NCI-H187 treated with DMSO at 0.1 percent for 48 hours (cell line): ENCODE data around the gene PDS5A.
"Not testable (repeated sequence)": the region's sequence is repeated elsewhere in the genome, so short reads cannot be mapped to it uniquely, and the experiment has no call there.

Experiments
- DNase-seq: peaks from one replicate; lab custom pipeline; 2025; lab: John Stamatoyannopoulos, UW

Gene PDS5A, protein sequence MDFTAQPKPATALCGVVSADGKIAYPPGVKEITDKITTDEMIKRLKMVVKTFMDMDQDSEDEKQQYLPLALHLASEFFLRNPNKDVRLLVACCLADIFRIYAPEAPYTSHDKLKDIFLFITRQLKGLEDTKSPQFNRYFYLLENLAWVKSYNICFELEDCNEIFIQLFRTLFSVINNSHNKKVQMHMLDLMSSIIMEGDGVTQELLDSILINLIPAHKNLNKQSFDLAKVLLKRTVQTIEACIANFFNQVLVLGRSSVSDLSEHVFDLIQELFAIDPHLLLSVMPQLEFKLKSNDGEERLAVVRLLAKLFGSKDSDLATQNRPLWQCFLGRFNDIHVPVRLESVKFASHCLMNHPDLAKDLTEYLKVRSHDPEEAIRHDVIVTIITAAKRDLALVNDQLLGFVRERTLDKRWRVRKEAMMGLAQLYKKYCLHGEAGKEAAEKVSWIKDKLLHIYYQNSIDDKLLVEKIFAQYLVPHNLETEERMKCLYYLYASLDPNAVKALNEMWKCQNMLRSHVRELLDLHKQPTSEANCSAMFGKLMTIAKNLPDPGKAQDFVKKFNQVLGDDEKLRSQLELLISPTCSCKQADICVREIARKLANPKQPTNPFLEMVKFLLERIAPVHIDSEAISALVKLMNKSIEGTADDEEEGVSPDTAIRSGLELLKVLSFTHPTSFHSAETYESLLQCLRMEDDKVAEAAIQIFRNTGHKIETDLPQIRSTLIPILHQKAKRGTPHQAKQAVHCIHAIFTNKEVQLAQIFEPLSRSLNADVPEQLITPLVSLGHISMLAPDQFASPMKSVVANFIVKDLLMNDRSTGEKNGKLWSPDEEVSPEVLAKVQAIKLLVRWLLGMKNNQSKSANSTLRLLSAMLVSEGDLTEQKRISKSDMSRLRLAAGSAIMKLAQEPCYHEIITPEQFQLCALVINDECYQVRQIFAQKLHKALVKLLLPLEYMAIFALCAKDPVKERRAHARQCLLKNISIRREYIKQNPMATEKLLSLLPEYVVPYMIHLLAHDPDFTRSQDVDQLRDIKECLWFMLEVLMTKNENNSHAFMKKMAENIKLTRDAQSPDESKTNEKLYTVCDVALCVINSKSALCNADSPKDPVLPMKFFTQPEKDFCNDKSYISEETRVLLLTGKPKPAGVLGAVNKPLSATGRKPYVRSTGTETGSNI (N-terminal part only)

GRCh38 chr4:39977489-39978377, at the start of gene PDS5A:
Gene PDS5A, minus strand, starts transcription at chr4:39977911. Its CDS starts 1,334 bp downstream, at chr4:39976577.
- peak; percentile 55 for DNase-seq

DNA sequence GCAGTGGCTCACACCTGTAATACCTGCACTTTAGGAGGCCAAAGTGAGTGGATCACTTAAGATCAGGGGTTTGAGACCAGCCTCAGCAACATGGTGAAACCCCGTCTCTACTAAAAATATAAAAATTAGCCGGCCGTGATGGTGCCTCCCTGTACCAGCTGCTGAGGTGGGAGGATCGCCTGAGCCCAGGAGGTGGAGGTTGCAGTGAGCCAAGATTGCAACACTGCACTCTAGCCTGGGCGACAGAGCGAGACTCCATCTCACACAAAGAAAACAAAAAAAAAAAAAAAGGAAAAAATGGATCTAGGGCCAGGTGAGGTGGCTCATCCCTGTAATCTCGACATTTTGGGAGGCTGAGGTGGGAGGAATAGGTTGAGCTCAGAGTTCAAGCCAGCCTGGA, 46.3 kb upstream of the PDS5A start:
- not testable (repeated sequence) for DNase-seq

GRCh38 chr4:40021116-40021515, 43.4 kb upstream of the PDS5A start:
- not testable (repeated sequence) for DNase-seq

GRCh38 chr4:40020221-40020620, 42.5 kb upstream of the PDS5A start:
- no peak for DNase-seq

DNA sequence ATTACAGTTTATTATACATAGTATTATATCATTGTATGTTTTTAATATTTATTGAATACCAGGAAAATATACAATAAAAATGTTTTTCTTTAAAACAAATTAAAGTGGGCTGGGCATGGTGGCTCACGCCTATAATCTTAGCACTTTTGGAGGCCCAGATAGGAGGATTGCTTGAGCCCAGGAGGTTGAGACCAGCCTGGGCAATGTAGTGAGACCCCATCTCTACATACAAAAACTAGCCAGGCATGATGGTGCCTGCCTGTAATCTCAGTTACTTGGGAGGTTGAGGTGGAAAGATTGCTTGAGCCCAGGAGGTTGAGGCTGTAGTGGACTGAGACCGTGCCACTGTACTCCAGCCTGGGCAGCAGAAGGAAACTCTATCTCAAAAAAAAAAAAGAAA, 38.3 kb upstream of the PDS5A start:
- no peak for DNase-seq

GRCh38 chr4:40003986-40004385, 26.3 kb upstream of the PDS5A start:
- no peak for DNase-seq

- DNase-seq: no peak
These were observed 23.0 kb upstream of the PDS5A start for GRCh38 chr4:40000711-40001110.

DNA sequence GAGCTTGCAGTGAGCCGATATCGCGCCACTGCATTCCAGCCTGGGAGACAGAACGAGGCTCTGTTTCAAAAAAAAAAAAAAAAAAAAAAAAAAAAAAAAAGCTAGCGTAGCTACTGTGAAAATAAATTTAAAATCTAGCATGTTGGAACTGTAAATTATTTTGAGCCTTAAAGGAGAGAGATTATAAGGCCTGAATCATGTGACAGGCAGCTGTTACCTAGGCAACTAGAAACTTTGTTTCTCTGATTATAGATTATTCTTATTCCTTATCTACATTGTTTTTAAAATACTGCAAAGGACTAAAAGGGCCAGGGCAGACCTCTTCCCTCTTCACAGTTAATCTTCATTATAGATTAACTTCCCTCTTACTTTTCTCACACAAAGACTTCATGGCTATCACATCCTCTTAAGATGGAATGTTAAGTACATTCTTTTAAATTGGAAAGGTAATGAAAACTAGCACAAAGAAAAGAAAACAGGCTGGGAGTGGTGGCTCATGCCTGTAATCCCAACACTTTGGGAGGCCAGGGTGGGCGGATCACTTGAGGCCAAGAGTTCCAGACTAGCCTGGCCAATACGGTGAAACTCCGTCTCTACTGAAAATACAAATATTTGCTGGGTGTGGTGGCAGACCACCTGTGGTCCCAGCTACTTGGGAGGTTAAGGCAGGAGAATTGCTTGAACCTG, 21.1 kb upstream of the PDS5A start:
- DNase-seq: no peak

GRCh38 chr4:39996811-39997210, 19.1 kb upstream of the PDS5A start:
- no peak for DNase-seq

- DNase-seq: no peak
These were observed 16.7 kb upstream of the PDS5A start for GRCh38 chr4:39994406-39994805.

DNA sequence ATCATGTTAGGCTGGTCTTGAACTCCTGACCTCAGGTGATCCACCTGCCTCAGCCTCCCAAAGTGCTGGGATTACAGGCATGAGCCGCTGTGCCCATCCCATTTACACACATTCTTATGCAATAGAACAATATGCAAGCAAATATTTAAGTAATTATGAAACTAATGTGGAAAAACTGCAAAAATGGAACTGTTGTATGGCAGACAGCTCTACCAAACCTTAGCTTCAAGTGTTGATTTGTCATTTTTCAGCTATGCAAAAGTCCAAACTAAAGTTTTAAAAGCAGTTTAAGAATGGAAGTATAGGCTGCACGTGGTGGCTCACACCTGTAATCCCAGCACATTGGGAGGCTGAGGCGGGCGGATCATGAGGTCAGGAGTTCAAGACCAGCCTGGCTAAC, 11.7 kb upstream of the PDS5A start:
- DNase-seq: not testable (repeated sequence)

DNA sequence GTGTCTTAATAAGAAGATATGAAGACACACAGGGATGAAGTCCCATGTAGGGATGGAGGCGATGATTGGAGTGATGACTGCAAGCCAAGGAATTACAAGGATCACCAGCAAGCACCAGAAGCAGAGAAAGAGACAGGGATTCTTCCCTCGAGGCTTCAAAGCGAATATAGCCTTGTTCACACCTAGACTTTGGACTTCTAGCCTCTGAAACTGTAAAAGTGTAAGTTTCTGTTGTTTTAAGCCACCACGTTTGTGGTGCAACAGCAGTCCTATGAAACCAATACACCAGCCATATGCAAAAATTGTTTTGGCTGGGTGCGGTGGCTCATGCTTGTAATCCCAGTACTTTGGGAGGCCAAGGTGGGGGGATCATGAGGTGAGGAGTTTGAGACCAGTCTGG, 9.8 kb upstream of the PDS5A start:
- no peak for DNase-seq

- DNase-seq: no peak
These were observed 1.2 kb upstream of the PDS5A start for GRCh38 chr4:39978904-39979303.

DNA sequence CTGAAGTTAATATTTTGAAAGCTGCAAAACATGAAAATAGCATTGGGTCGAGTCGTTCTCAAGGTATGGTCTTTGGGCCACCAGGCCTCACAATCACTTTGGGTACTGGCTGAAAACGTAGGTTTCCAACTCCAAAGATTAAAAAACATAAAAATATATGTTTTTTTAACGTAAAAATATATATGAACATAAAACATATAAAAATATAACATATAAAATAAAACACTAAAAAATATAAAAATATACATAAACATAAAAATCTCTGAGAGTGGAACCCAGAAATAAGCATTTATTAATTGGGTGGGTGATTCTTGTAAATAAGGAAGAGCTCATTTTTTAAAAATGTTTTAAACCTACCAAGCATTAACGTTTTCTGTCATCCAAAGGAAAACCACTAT, 666 bp upstream of the PDS5A start:
- DNase-seq: no peak

DNA sequence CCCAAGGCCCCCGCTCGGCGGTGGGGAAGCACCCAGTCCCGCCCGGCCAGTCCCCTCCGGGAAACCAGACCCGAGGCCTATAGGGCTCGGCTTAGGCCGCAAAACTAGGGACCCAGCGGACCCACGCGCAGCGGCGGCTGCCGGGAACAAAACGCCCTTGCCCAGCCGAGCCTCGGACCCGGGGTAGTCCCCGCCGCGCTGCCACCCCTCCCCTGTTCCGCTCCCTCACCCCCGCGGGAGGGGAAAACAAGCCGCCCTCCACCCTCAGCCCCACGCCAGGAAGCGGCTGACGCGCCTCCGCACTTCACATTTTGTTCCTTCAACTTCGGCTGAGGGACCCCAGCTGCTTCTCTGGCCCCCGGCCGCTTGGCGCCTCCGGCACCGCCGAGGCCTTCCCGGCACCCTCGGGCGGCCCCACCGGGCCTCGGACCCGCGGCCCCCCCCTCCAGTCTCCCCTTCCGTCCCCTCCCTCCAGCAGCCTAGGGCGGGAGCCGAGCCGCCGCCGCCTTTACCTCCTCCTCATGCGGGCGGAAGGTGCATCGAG, 694 bp downstream of the PDS5A start:
- no peak for DNase-seq

GRCh38 chr4:39976141-39976944, 1.4 kb downstream of the PDS5A start:
- DNase-seq: peak; percentile 20

DNA sequence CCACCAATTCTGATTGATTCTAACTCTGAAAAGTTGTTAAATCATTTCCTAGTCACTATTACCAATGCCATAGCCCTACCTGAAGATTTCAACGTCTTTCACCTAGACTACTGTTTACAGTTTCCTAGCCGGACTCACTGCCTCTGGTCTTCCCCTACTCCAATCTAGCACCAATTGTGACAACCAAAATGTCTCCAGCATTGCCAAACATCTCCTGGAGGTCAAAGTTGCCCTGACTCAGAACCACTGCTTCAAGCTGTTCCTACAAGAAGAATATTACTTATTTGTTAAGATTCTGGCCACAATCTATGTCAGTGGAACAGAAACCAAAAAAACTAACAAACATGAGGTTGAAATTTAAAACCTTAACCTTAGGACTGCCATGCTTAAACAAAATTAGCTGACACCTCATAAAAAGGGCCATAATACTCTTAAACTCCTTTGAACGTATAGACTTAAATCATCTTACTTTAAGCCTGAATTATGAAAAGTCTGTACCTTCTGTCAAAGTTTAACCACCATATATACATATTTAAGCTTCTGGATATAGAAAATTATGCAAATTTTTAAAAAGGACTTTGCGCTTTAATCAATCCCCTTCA, 2.1 kb downstream of the PDS5A start:
- no peak for DNase-seq

GRCh38 chr4:39973052-39973451, 4.7 kb downstream of the PDS5A start:
- not testable (repeated sequence) for DNase-seq
